ENCODE measurements around the gene PRELID3B. TPM values are rescaled to one million over a fixed set of nuclear protein-coding genes. Genes with fewer than 3 reads are reported as not detected.

Gene PRELID3B
- total and polyA plus RNA-seq, 5 donors = 18.3 to 49.0 (median 36.6) TPM

GRCh38 chr20:58984691-58985090, 57.9 kb downstream of the PRELID3B start:
- H3K27ac ChIP-seq (ENCODE audit: low read length) = no peak overlapping the region
- 83% methylated on average over 6 of the region's 6 CpGs for WGBS
- no peak for ATAC-seq

More at GRCh38 chr20:58984691-58985090, 57.9 kb downstream of the PRELID3B start:
- no peak overlapping the region for H3K4me3 ChIP-seq (ENCODE audit: low read length)
- no peak for DNase-seq
- intact Hi-C loops (cut with DNase I) = loop anchor here in 3 of 4 donors (5.0 to 10.0 kb wide), 2 partner anchors 77 to 90 kb away; no protein-coding TSS in a partner anchor
- H3K4me1 ChIP-seq (ENCODE audit: control insufficient read depth, insufficient read depth, low read length) = peaks cover 11% of the 10 kb centered on the region
- H3K9me3 ChIP-seq (ENCODE audit: control insufficient read depth, low read length) = no peaks in the 10 kb centered on the region
- no peaks in the 10 kb centered on the region for H3K27me3 ChIP-seq (ENCODE audit: control insufficient read depth, insufficient read depth)

Other genes with a start within 250 kb of the PRELID3B start
- gene GNAS-AS1, start 191.9 kb downstream of the PRELID3B start, total RNA-seq = under 1 TPM; 0.42 to 0.74 (median 0.50) TPM
- gene GNAS-AS1, start 191.9 kb downstream of the PRELID3B start, polyA plus RNA-seq = 0.32 TPM
- gene GNAS, start 190.1 kb downstream of the PRELID3B start, total RNA-seq = 1,000 to 10,000 TPM; 1,230 to 1,665 (median 1,377) TPM
- 1,885 TPM for gene GNAS, start 190.1 kb downstream of the PRELID3B start, polyA plus RNA-seq
- gene NELFCD, start 61.5 kb downstream of the PRELID3B start, total RNA-seq = 10 to 100 TPM; 26.4 to 33.0 (median 28.9) TPM
- 19.2 TPM for gene NELFCD, start 61.5 kb downstream of the PRELID3B start, polyA plus RNA-seq
- 100 to 1,000 TPM; 136 to 166 (median 142) TPM for gene CTSZ, start 35.5 kb downstream of the PRELID3B start, total RNA-seq
- gene CTSZ, start 35.5 kb downstream of the PRELID3B start, polyA plus RNA-seq = 149 TPM
- gene TUBB1, start 23.4 kb downstream of the PRELID3B start, total RNA-seq = under 1 TPM in 3 of 4 donors, not detected in 1; 0.11 to 0.17 (median 0.12) TPM
- gene TUBB1, start 23.4 kb downstream of the PRELID3B start, polyA plus RNA-seq = 0.09 TPM
- 100 to 1,000 TPM; 109 to 131 (median 121) TPM for gene ATP5F1E, start 10.5 kb downstream of the PRELID3B start, total RNA-seq
- gene ATP5F1E, start 10.5 kb downstream of the PRELID3B start, polyA plus RNA-seq = 131 TPM
- under 1 TPM; 0.06 to 0.18 (median 0.16) TPM for gene ZNF831, start 121.0 kb upstream of the PRELID3B start, total RNA-seq
- gene ZNF831, start 121.0 kb upstream of the PRELID3B start, polyA plus RNA-seq = 0.05 TPM